ENCODE measurements around the gene TINAGL1.

- TF ChIP-seq, protein P1, sequence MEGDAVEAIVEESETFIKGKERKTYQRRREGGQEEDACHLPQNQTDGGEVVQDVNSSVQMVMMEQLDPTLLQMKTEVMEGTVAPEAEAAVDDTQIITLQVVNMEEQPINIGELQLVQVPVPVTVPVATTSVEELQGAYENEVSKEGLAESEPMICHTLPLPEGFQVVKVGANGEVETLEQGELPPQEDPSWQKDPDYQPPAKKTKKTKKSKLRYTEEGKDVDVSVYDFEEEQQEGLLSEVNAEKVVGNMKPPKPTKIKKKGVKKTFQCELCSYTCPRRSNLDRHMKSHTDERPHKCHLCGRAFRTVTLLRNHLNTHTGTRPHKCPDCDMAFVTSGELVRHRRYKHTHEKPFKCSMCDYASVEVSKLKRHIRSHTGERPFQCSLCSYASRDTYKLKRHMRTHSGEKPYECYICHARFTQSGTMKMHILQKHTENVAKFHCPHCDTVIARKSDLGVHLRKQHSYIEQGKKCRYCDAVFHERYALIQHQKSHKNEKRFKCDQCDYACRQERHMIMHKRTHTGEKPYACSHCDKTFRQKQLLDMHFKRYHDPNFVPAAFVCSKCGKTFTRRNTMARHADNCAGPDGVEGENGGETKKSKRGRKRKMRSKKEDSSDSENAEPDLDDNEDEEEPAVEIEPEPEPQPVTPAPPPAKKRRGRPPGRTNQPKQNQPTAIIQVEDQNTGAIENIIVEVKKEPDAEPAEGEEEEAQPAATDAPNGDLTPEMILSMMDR (IDR thresholded peaks at IDR 0.05), result peak; percentile 53 to 69 (median 53)
- no peak for TF ChIP-seq POLR2A (IDR thresholded peaks at IDR 0.05; ENCODE audit: low read depth)
These were observed 11.6 kb downstream of the TINAGL1 start for GRCh38 chr1:31587720-31588423.

Measured in esophagus muscularis mucosa (tissue), 3 donors.